AG09309 (cell line): ENCODE measurements around the gene HECW1.

ENCODE experiments used
- DNase-seq: peaks from one replicate; pipeline ENCODE4 v3.0.0-alpha.2; 2010; ENCODE audit warnings: low read depth
- H3K4me3 ChIP-seq: 2 replicates; pipeline ENCODE4 v1.5.1; 2011; ENCODE audit warnings: mild to moderate bottlenecking, low read depth, low read length, moderate library complexity; ENCODE audit not compliant: control insufficient read depth
- TF ChIP-seq, protein P1 (sequence below): IDR thresholded peaks from 2 replicates; pipeline ENCODE4 v1.5.1; 2011; ENCODE audit warnings: mild to moderate bottlenecking, low read depth, low read length, inconsistent platforms; ENCODE audit not compliant: insufficient read depth, control insufficient read depth; ENCODE audit errors: missing control alignments

HECW1 gene

DNA sequence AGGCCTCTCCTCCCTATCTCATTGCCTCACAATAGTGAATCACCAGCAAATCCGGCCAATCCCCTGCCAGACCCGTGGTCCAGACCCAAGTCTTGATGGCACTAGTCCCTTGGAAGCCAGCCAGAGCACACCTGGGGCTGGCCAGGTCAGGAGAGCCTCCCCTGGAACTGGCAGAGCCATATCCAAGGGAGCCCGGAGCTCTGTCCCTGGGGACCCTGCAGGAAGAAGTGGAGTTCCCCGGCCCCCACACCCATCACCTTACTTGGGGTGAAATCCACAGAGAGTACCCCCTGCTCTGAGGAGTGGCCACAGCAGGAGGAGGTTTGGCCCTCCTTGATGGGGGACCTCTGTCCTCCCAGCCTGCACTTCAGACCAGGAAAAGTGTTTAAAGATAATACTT, 122.5 kb downstream of the HECW1 start:
- H3K4me3 ChIP-seq, result no peak overlapping the region
- DNase-seq, result no peak
- TF ChIP-seq, protein P1, sequence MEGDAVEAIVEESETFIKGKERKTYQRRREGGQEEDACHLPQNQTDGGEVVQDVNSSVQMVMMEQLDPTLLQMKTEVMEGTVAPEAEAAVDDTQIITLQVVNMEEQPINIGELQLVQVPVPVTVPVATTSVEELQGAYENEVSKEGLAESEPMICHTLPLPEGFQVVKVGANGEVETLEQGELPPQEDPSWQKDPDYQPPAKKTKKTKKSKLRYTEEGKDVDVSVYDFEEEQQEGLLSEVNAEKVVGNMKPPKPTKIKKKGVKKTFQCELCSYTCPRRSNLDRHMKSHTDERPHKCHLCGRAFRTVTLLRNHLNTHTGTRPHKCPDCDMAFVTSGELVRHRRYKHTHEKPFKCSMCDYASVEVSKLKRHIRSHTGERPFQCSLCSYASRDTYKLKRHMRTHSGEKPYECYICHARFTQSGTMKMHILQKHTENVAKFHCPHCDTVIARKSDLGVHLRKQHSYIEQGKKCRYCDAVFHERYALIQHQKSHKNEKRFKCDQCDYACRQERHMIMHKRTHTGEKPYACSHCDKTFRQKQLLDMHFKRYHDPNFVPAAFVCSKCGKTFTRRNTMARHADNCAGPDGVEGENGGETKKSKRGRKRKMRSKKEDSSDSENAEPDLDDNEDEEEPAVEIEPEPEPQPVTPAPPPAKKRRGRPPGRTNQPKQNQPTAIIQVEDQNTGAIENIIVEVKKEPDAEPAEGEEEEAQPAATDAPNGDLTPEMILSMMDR, result no peak

DNA sequence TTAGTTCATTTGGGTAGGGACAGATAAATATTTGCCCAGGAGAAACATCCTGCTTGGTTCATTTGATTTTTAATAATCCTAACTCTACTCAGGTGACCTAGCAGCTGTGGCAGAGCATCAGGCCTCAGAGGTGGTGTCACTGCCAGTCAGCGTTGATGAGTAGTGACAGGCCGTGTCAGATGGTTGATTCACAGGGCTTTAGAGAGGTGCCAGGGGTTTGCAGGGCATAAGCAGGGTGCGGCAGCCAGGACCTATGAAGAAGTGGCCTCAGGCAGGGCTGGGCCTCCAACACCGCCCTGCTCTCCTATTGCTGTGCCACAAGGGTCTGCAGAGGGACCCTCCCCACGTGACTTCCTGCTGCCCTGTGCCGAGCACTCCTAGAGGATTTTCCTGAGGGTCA, 128.1 kb downstream of the HECW1 start:
- no peak overlapping the region for H3K4me3 ChIP-seq
- no peak for DNase-seq
- TF ChIP-seq, protein P1, result no peak

DNA sequence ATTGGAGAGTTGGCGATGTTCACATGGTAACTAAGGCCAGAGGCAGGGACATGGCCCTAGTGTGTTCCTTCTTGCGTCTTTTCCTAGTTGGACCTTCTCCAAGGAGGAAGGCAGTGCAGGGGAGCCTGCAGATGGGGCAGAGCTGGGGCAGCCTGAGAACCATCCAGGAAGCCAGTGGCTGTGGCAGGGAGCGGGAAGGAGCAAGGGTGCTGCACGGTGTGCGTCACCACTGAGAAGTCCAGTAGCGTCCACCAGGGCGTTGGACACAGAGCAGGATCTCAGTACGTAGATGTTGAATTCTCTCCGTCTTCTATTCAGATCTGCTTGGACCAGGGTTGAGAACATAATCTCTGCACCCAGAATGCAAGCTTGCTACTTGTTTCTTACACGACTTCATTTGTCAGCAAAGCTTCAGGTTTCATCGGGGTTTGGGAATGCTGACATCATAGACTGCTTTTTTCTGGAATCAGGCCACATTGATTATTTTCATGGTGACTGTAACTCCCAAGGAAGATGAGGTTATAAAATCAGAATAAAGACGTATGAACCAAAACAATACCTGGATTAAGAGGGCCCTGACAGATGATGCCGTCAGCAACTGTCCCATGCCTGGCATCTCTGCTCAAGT, 130.3 kb downstream of the HECW1 start:
- H3K4me3 ChIP-seq, result no peak overlapping the region

DNA sequence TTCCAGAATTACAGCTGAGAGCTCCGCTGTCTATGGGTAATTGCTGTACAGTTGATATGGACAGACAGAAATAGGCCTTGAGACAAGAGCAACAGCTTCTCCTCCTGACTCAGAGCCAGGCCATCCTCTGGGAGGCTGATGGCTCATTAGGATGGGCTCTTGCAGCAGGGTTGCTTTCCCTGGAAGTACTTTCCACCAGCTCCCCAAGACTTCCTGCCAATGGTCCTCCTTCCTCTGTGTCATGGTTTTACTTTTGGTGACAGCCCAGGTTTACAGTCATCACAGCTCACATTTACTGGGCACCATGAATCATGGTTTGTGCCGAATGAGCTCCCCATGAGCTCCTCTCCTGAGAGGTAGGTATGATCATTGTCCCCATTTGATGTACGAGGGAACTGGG, 131.8 kb downstream of the HECW1 start:
- no peak overlapping the region for H3K4me3 ChIP-seq
- no peak for DNase-seq
- TF ChIP-seq, protein P1, result no peak

More for the DNA sequence above, 130.3 kb downstream of the HECW1 start:
- DNase-seq, result no peak
- TF ChIP-seq, protein P1, result no peak

DNA sequence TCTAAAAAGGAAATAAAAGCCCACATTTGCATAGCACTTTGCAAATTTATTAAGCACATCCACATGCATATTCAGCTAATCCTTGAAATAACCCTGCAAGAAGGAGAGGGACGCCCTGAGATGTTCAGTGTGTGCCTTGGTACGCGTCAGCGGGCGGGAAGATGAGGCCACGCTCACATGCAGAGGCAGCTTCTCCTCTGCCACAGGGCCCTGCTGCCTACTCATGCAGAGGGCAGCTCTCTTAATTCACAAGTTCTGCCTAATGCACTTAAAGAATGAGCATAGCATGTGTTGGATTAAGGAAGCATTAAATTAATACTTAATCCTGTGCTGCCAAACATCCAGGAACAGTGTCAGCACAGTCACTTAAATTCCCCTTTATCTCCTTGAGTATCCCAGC, 132.3 kb downstream of the HECW1 start:
- TF ChIP-seq, protein P1, result no peak
- no peak for DNase-seq
- no peak overlapping the region for H3K4me3 ChIP-seq

DNA sequence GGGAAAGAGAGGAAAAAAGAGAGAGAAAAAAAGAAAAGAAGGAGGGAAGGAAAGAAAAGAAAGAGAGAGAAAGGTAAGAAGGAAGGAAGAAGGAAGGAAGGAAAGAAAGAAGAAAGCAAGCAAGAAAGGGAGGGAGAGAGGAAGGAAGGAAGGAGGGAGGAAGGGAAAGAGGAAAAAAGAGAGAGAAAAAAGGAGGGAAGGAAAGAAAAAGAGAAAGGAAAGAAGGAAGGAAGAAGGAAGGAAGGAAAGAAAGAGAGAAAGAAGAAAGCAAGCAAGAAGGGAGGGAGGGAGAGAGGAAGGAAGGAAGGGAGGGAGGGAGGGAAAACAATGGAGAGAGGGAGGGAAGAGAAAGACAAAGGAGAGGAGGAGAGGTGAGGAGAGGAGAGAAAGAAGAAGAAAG, 135.3 kb downstream of the HECW1 start:
- no peak for DNase-seq
- TF ChIP-seq, protein P1, result no peak

More for the DNA sequence above, 135.3 kb downstream of the HECW1 start:
- no peak overlapping the region for H3K4me3 ChIP-seq
